Activated T-cell treated with anti-CD3 and anti-CD28 coated beads for 24 hours (primary cell): ENCODE results near the gene CLEC14A.

Source experiments
- DNase-seq: peaks from one replicate; pipeline ENCODE4 v3.0.0-alpha.2; 2020; ENCODE audit warnings: low read depth

Gene CLEC14A

GRCh38 chr14:38255673-38256532, at the start of gene CLEC14A:
Gene CLEC14A (minus strand): TSS chr14:38256093. CDS start chr14:38256022, 71 bp downstream.
- DNase-seq = no peak

- DNase-seq = no peak
Measured at GRCh38 chr14:38302966-38303365, 47.1 kb upstream of the CLEC14A start.

DNA sequence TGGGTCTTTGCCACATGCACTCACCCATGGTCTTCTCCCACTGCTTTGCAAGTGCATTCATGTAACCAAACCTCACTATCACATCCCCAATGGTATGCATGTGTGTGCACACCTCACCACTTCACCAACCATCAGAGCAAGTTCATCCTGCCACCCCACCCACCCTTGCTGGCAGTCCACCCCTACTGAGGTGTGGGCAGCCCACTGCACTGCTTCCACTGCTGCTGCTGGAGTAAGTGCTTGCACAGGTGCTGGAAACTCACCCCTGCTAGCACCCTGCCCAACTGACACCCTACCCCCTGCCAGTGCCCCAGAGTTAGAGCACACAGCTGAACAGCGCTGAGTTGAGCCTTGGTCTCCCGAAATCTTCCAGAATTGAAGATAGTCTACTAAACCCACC, 46.1 kb upstream of the CLEC14A start:
- no peak for DNase-seq

- DNase-seq = no peak
Measured at GRCh38 chr14:38297681-38298080, 41.8 kb upstream of the CLEC14A start.

DNA sequence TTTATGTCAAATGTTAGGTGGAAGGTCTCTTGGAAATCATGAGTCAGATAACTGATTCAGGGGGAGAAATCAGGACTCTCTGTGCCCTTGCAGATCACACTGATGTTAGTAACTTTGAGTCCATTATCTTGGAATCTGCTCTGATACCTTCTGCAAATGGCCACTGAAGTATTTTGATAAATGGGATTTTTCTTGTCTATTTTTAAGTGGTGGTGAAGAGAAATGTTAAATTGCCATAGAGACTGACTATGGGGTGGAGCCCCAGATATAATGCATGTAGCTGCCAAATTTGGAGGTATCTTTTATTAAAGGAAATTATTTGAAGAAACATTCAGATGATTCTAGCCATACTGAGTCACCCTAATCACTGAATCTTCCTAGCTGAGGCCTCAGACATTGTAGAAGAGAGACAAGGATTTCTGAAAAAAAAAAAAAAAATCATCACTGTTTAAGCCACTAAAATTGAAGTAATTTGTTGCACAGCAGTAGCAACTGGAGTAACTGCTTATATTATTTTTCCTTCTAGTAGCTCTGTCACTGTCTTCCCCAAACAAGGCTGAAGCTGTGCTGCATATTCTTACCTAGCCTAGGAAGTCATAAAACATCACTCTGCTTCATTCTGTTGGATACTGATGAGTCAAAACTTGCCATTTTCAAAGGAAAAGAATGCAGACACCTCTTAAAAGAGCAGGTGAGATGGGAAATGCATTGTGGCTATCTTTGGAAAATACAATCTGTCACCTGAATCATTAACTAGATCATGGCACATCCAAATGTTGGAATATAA, 36.0 kb upstream of the CLEC14A start:
- DNase-seq = no peak

DNA sequence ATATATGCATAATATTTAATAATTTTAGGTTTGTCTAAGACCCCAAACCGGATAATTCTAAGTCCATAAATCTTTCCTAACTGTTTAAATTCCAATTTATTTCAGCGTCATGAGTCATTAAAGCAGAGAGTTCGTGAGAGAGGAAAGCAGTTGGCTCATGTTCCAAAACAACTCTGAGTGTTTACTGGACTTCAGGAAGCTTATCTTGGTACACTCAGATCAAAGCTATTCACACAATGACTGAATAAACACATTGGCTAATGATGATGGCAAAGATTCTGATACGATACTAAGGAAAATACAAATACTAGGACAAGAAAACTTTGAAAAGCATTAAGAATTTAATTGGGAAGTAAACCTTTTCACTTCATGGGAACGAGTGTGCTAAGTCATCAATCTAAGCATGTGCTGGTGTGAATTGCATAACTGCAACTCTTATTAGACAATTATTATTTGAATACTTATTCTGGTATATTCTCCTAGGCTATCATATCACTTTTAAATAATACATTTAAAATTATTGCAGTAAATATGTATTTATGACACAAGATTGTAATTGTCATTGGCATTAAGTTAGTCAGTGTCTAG, 34.8 kb upstream of the CLEC14A start:
- no peak for DNase-seq

GRCh38 chr14:38286452-38286851, 30.6 kb upstream of the CLEC14A start:
- no peak for DNase-seq

DNA sequence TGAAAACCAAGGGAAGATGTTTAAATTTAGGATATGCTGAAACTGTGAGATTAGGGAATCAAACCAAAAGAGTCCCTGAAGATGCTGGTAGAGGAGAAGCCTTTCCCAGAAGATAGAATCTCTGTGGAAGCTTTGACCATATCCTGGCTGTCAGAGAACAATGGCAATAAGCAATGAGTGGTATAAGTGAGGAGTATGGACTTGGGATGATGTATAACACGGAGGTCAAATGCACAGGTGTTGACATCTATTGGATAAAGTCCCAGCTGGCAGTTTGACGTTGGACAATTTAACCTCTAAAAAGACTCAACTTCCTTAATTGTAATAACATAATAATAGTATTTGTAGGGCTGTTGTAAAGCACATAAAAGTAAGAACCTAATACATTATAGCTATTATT, 30.1 kb upstream of the CLEC14A start:
- DNase-seq = no peak

DNA sequence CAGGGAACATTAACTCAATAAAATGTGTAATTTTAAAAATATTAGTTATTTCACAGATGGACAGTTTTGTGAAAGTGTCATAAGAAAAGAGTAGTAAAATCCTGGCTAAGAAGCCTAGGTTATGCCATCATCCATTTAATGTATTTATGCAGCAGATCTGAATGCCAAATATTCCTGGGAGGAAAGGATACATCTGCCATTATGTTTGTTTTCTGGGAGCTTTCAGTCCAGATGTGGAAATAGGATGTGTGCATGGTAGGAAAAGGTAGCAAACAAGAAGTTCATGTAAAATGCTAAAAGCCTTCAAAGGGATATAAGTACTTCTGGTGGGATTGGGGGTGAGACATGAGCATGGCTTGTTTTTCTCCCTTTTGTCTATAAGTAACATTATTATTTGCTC, 27.0 kb upstream of the CLEC14A start:
- no peak for DNase-seq

- no peak for DNase-seq
Measured at GRCh38 chr14:38280081-38280480, 24.2 kb upstream of the CLEC14A start.

GRCh38 chr14:38279572-38279971, 23.7 kb upstream of the CLEC14A start:
- DNase-seq = no peak

- DNase-seq = no peak
Measured at GRCh38 chr14:38278035-38278434, 22.1 kb upstream of the CLEC14A start.

GRCh38 chr14:38262844-38263243, 7.0 kb upstream of the CLEC14A start:
- DNase-seq = no peak

- no peak for DNase-seq
Measured at GRCh38 chr14:38261620-38262019, 5.7 kb upstream of the CLEC14A start.

DNA sequence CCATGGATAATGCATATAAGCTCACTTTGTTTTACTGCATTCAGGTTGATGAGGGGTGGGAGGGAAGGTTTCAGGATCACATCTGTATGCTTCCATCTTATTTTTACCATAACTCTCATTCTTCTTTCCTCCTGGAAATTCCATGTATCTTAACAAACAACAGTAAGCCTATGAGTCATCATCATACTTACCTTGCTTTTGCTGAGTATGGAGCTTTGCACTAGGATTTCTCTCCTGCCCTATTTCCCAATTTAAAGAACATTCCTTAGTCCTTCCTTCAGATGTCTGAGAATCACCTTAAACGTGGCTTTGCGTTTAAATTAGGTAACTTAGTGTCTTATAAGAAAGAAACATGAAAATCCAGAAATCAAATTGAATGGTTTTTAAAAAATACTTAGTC, 1.6 kb upstream of the CLEC14A start:
- no peak for DNase-seq

DNA sequence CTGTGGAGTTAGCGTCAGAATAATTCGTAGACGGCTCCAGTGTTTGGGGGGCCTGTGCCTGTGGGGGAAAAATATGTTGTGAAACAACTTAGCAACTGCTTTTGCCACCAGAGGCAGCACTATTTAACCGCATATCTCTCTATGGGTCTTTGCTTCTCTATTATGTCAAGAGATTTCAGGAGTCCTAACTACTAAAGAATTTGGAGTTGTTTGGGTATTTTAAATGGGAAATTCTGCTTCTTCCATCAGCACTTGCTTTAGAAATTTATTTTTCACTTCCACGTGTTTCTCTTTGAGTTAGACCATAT, 594 bp upstream of the CLEC14A start:
- no peak for DNase-seq

- no peak for DNase-seq
Measured at GRCh38 chr14:38255408-38255672, 553 bp downstream of the CLEC14A start.

- no peak for DNase-seq
Measured at GRCh38 chr14:38254571-38255407, 1.1 kb downstream of the CLEC14A start.

- no peak for DNase-seq
Measured at GRCh38 chr14:38253676-38254075, 2.2 kb downstream of the CLEC14A start.

DNA sequence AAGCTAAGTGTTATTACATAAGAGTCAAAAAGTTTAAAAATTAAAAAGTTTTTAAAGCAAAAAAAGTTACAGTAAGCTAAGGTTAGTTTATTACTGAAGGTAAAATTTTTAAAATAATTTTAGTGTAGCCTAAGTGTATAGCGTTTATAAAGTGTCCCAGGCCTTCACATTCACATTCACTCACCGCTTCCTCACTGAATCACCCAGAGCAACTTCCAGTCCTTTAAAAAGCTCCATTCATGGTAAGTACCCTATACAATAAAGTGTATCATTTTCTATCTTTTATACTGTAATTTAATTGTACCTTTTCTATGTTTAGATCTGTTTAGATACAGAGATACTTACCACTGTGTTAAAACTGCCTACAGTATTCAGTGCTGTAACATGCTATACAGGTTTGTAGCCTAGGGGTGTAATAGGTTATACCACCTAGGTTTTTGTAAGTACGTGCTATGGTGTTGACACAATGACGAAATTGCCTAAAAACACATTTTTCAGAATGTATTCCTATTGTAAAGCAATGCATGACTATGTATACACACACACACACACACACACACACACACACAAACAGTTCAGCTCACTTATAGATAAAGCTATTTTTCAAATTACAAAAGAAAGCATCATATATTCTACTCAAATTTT, 3.7 kb downstream of the CLEC14A start:
- DNase-seq = no peak

- no peak for DNase-seq
Measured at GRCh38 chr14:38250331-38250730, 5.6 kb downstream of the CLEC14A start.
